ENCODE measurements around the gene AGBL1. TPM values are rescaled to one million over a fixed set of nuclear protein-coding genes. Genes with fewer than 3 reads are reported as not detected.

AGBL1 gene
- total RNA-seq, 2 donors from 2014 or later, result not detected

GRCh38 chr15:86630946-86631345, 551.3 kb downstream of the AGBL1 start:
- no peak for TF ChIP-seq CTCF (IDR thresholded peaks at IDR 0.05)
- no peak for TF ChIP-seq POLR2A (IDR thresholded peaks at IDR 0.05)
- Histone ChIP-seq H3K36me3 (replicated peaks in 1 of 2; ENCODE audit: insufficient read depth in 1 of 2, low read depth in 2 of 2) (no peaks in the 10 kb centered on the region), H3K9me3 (no peaks in the 10 kb centered on the region), H3K4me1 (no peaks in the 10 kb centered on the region), H3K4me3 (no peak overlapping the region), H3K27ac (no peak overlapping the region), H3K27me3 (no peaks in the 10 kb centered on the region)
- WGBS, 2 donors, result 67 to 74% methylated on average over 5 of the region's 5 CpGs
- DNase-seq (no peak), ATAC-seq (no peak)
- intact Hi-C loops (cut with DNase I), result no loop called here

- ATAC-seq (no peak), DNase-seq (no peak)
- H3K4me1 ChIP-seq, result no peaks in the 10 kb centered on the region
- TF ChIP-seq CTCF (IDR thresholded peaks at IDR 0.05), result no peak
- TF ChIP-seq POLR2A (IDR thresholded peaks at IDR 0.05), result no peak
- no peaks in the 10 kb centered on the region for H3K36me3 ChIP-seq (replicated peaks in 1 of 2; ENCODE audit: insufficient read depth in 1 of 2, low read depth in 2 of 2)
- no peak overlapping the region for H3K27ac ChIP-seq
- no peak overlapping the region for H3K4me3 ChIP-seq
- H3K9me3 ChIP-seq, result no peaks in the 10 kb centered on the region
- intact Hi-C loops (cut with DNase I), result no loop called here
- H3K27me3 ChIP-seq, result no peaks in the 10 kb centered on the region
- 71 to 83% methylated on average over 4 of the region's 4 CpGs for WGBS, 2 donors
These were observed 554.5 kb downstream of the AGBL1 start for GRCh38 chr15:86634146-86634545.

- Histone ChIP-seq H3K27me3 (no peaks in the 10 kb centered on the region), H3K4me1 (no peaks in the 10 kb centered on the region), H3K9me3 (no peaks in the 10 kb centered on the region), H3K27ac (no peak overlapping the region), H3K36me3 (replicated peaks in 1 of 2; ENCODE audit: insufficient read depth in 1 of 2, low read depth in 2 of 2) (no peaks in the 10 kb centered on the region), H3K4me3 (no peak overlapping the region)
- no peak for TF ChIP-seq POLR2A (IDR thresholded peaks at IDR 0.05)
- DNase-seq, result no peak
- no peak for ATAC-seq
- WGBS, 2 donors, result 42% methylated on average over 2 of the region's 2 CpGs
- intact Hi-C loops (cut with DNase I), result no loop called here
These were observed 555.4 kb downstream of the AGBL1 start for GRCh38 chr15:86634992-86635638.

GRCh38 chr15:86644339-86644738, 564.7 kb downstream of the AGBL1 start:
- Histone ChIP-seq H3K27me3 (no peaks in the 10 kb centered on the region), H3K4me3 (no peak overlapping the region), H3K36me3 (replicated peaks in 1 of 2; ENCODE audit: insufficient read depth in 1 of 2, low read depth in 2 of 2) (no peaks in the 10 kb centered on the region), H3K4me1 (no peaks in the 10 kb centered on the region), H3K27ac (no peak overlapping the region), H3K9me3 (no peaks in the 10 kb centered on the region)
- WGBS, 2 donors, result 17 to 21% methylated on average over 3 of the region's 3 CpGs
- no peak for TF ChIP-seq POLR2A (IDR thresholded peaks at IDR 0.05)
- TF ChIP-seq CTCF (IDR thresholded peaks at IDR 0.05), result no peak
- DNase-seq (no peak), ATAC-seq (no peak)
- intact Hi-C loops (cut with DNase I), result no loop called here

GRCh38 chr15:86645925-86646500, 566.3 kb downstream of the AGBL1 start:
- DNase-seq (no peak), ATAC-seq (no peak)
- no peaks in the 10 kb centered on the region for H3K9me3 ChIP-seq
- WGBS, 2 donors, result 46 to 54% methylated on average over 7 of the region's 7 CpGs
- no peaks in the 10 kb centered on the region for H3K27me3 ChIP-seq
- H3K4me3 ChIP-seq, result no peak overlapping the region
- H3K27ac ChIP-seq, result no peak overlapping the region
- H3K4me1 ChIP-seq, result no peaks in the 10 kb centered on the region
- no peak for TF ChIP-seq CTCF (IDR thresholded peaks at IDR 0.05)
- no peak for TF ChIP-seq POLR2A (IDR thresholded peaks at IDR 0.05)
- no peaks in the 10 kb centered on the region for H3K36me3 ChIP-seq (replicated peaks in 1 of 2; ENCODE audit: insufficient read depth in 1 of 2, low read depth in 2 of 2)
- intact Hi-C loops (cut with DNase I), result no loop called here
